Measurements from ENCODE around the gene RNF186. TPM values are rescaled to one million over a fixed set of nuclear protein-coding genes. Genes with fewer than 3 reads are reported as not detected.

RNF186 gene
- total RNA-seq, 2 donors from 2014 or later = not detected

DNA sequence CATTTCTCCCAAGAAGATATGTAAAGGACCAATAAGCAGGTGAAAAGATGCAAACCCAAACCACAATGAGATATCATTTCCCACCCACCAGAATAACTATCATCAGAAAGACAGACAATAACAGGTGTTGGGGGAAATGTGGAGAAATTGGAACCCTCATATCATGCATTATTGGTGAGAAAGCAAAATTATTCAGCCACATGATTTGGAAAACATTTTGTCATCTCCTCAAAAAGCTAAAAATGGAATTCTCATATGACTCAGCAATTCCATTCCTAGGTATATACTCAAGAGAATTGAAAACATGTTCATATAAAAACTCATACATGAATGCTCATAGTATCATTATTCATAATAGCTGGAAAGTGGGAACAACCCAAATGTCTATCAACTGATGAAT lies 25.1 kb upstream of the RNF186 start:
- no peak overlapping the region for H3K4me3 ChIP-seq
- H3K4me1 ChIP-seq (ENCODE audit: control insufficient read depth in 1 of 2, low read depth in 2 of 2) = no peaks in the 10 kb centered on the region
- no peaks in the 10 kb centered on the region for H3K9me3 ChIP-seq
- H3K27me3 ChIP-seq (replicated peaks; ENCODE audit: insufficient read depth) = no peaks in the 10 kb centered on the region
- ATAC-seq (ENCODE audit: insufficient number of reproducible peaks, low FRiP score, low read depth) = no peak
- DNase-seq (ENCODE audit: low spot score) = no peak
- TF ChIP-seq, protein P1, sequence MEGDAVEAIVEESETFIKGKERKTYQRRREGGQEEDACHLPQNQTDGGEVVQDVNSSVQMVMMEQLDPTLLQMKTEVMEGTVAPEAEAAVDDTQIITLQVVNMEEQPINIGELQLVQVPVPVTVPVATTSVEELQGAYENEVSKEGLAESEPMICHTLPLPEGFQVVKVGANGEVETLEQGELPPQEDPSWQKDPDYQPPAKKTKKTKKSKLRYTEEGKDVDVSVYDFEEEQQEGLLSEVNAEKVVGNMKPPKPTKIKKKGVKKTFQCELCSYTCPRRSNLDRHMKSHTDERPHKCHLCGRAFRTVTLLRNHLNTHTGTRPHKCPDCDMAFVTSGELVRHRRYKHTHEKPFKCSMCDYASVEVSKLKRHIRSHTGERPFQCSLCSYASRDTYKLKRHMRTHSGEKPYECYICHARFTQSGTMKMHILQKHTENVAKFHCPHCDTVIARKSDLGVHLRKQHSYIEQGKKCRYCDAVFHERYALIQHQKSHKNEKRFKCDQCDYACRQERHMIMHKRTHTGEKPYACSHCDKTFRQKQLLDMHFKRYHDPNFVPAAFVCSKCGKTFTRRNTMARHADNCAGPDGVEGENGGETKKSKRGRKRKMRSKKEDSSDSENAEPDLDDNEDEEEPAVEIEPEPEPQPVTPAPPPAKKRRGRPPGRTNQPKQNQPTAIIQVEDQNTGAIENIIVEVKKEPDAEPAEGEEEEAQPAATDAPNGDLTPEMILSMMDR (IDR thresholded peaks at IDR 0.05) = no peak
- no peak overlapping the region for H3K27ac ChIP-seq
- no peaks in the 10 kb centered on the region for H3K36me3 ChIP-seq

DNA sequence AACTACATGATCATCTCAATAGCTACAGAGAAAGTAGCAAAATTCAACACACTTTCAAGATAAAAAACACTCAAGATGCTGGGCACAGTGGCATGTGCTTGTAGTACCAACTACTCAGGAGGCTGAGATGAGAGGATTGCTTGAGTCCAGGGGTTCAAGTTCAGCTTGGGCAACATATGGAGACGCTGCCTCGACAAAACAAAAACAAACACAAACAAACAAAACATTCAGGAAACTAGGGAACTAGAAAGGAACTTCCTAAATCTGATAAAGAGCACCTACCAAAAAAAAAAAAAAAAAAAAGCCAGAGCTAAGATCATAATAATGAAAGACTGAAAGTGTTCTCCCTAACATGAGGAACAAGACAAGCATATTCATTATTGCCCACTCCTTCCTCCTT lies 22.8 kb upstream of the RNF186 start:
- ATAC-seq (ENCODE audit: insufficient number of reproducible peaks, low FRiP score, low read depth) = no peak
- TF ChIP-seq, protein P1 (IDR thresholded peaks at IDR 0.05) = no peak
- no peak for DNase-seq (ENCODE audit: low spot score)
- no peak overlapping the region for H3K27ac ChIP-seq
- no peaks in the 10 kb centered on the region for H3K27me3 ChIP-seq (replicated peaks; ENCODE audit: insufficient read depth)
- H3K9me3 ChIP-seq = no peaks in the 10 kb centered on the region
- H3K36me3 ChIP-seq = no peaks in the 10 kb centered on the region
- H3K4me3 ChIP-seq = no peak overlapping the region
- no peaks in the 10 kb centered on the region for H3K4me1 ChIP-seq (ENCODE audit: control insufficient read depth in 1 of 2, low read depth in 2 of 2)

DNA sequence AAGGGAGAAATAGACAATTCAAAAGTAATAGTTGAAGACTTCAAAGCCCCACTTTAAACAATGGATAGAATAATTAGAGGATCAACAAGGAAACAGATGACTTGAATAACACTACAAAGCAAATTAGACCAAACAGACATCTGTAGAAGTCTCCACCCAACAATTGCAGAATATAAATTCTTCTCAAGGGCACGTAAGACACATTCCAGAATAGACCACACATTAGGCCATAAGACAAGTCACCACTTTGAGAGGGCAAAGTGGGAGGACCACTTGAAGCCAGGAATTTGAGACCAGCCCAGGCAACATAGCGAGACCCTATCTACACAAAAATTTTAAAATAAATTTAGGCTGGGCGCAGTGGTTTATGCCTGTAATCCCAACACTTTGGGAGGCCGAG lies 20.5 kb upstream of the RNF186 start:
- H3K36me3 ChIP-seq = no peaks in the 10 kb centered on the region
- H3K27ac ChIP-seq = no peak overlapping the region
- H3K9me3 ChIP-seq = no peaks in the 10 kb centered on the region
- ATAC-seq (ENCODE audit: insufficient number of reproducible peaks, low FRiP score, low read depth) (no peak), DNase-seq (ENCODE audit: low spot score) (no peak)
- H3K4me3 ChIP-seq = no peak overlapping the region
- TF ChIP-seq, protein P1 (IDR thresholded peaks at IDR 0.05) = no peak
- H3K27me3 ChIP-seq (replicated peaks; ENCODE audit: insufficient read depth) = no peaks in the 10 kb centered on the region
- H3K4me1 ChIP-seq (ENCODE audit: control insufficient read depth in 1 of 2, low read depth in 2 of 2) = no peaks in the 10 kb centered on the region

DNA sequence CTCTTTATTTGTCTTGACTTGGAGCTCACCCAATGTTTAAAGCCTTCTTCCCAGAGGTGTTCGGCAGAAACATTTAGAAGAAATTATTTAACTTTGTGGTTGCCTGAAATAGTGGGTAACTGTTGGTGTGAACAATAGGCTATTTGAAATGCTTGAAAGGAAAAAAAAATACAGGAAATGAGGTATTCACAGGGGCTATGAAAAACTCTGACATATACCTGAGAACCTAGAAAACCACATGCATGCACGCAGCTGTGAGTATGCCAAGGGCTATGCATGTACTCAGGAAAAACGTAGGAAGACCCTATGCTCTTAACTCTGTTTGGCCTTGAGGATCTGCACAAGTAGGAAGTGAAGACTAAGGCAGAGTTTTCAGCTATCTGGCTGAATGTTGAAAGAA lies 16.4 kb upstream of the RNF186 start:
- no peaks in the 10 kb centered on the region for H3K9me3 ChIP-seq
- no peaks in the 10 kb centered on the region for H3K4me1 ChIP-seq (ENCODE audit: control insufficient read depth in 1 of 2, low read depth in 2 of 2)
- ATAC-seq (ENCODE audit: insufficient number of reproducible peaks, low FRiP score, low read depth) (no peak), DNase-seq (ENCODE audit: low spot score) (no peak)
- no peaks in the 10 kb centered on the region for H3K36me3 ChIP-seq
- no peak overlapping the region for H3K4me3 ChIP-seq
- no peak overlapping the region for H3K27ac ChIP-seq
- no peaks in the 10 kb centered on the region for H3K27me3 ChIP-seq (replicated peaks; ENCODE audit: insufficient read depth)
- TF ChIP-seq, protein P1 (IDR thresholded peaks at IDR 0.05) = no peak

DNA sequence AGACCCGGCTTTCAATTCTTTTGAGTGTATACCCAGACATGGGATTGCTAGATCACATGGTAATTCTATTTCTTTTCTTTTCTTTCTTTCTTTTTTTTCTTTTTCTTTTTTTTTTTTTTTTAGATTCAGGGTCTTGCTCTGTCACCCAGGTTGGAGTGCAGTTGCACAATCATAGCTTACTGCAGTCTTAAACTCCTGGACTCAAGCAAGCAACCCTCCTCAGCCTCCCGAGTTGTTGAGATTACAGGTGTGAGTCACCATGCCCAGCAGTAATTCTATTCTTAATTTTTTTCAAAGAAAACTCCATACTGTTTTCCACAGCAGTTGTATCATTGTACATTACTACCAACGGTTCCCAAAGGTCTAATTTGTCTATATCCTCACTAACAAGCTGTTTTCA lies 13.5 kb upstream of the RNF186 start:
- DNase-seq (ENCODE audit: low spot score) (no peak), ATAC-seq (ENCODE audit: insufficient number of reproducible peaks, low FRiP score, low read depth) (no peak)
- H3K27me3 ChIP-seq (replicated peaks; ENCODE audit: insufficient read depth) = no peaks in the 10 kb centered on the region
- no peaks in the 10 kb centered on the region for H3K36me3 ChIP-seq
- H3K9me3 ChIP-seq = no peaks in the 10 kb centered on the region
- peaks cover 5 to 6% of the 10 kb centered on the region in 2 donors for H3K4me1 ChIP-seq (ENCODE audit: control insufficient read depth in 1 of 2, low read depth in 2 of 2)
- no peak overlapping the region for H3K27ac ChIP-seq
- no peak overlapping the region for H3K4me3 ChIP-seq
- TF ChIP-seq, protein P1 (IDR thresholded peaks at IDR 0.05) = no peak

Data from thoracic aorta (tissue), 2 donors.